ENCODE data around the gene KIF16B. TPM values are rescaled to one million over a fixed set of nuclear protein-coding genes. Genes with fewer than 3 reads are reported as not detected.

KIF16B gene
- total RNA-seq, 1 donor from 2014 or later = 14.2 TPM

- DNase-seq (ENCODE audit: low read depth) = no peak
- no peak for TF ChIP-seq CTCF (conservative IDR thresholded peaks at IDR 0.05; ENCODE audit: low read depth, low read length)
- H3K4me3 ChIP-seq (ENCODE audit: low read depth, low read length) = no peak overlapping the region
Measured at GRCh38 chr20:16418616-16419015, 154.6 kb downstream of the KIF16B start.

GRCh38 chr20:16417001-16417400, 156.2 kb downstream of the KIF16B start:
- peak; percentile 64 for DNase-seq (ENCODE audit: low read depth)
- no peak for TF ChIP-seq CTCF (conservative IDR thresholded peaks at IDR 0.05; ENCODE audit: low read depth, low read length)
- H3K4me3 ChIP-seq (ENCODE audit: low read depth, low read length) = no peak overlapping the region

- no peak for TF ChIP-seq CTCF (conservative IDR thresholded peaks at IDR 0.05; ENCODE audit: low read depth, low read length)
- no peak overlapping the region for H3K4me3 ChIP-seq (ENCODE audit: low read depth, low read length)
- DNase-seq (ENCODE audit: low read depth) = peak; percentile 48
Measured at GRCh38 chr20:16415071-16416053, 157.9 kb downstream of the KIF16B start.

- H3K4me3 ChIP-seq (ENCODE audit: low read depth, low read length) = no peak overlapping the region
- no peak for TF ChIP-seq CTCF (conservative IDR thresholded peaks at IDR 0.05; ENCODE audit: low read depth, low read length)
- DNase-seq (ENCODE audit: low read depth) = no peak
Measured at GRCh38 chr20:16412906-16413305, 160.3 kb downstream of the KIF16B start.

GRCh38 chr20:16411361-16411760, 161.9 kb downstream of the KIF16B start:
- no peak for TF ChIP-seq CTCF (conservative IDR thresholded peaks at IDR 0.05; ENCODE audit: low read depth, low read length)
- no peak for DNase-seq (ENCODE audit: low read depth)
- no peak overlapping the region for H3K4me3 ChIP-seq (ENCODE audit: low read depth, low read length)

- DNase-seq (ENCODE audit: low read depth) = no peak
- no peak overlapping the region for H3K4me3 ChIP-seq (ENCODE audit: low read depth, low read length)
- no peak for TF ChIP-seq CTCF (conservative IDR thresholded peaks at IDR 0.05; ENCODE audit: low read depth, low read length)
Measured at GRCh38 chr20:16410626-16411025, 162.6 kb downstream of the KIF16B start.

All from epithelial cell of proximal tubule (primary cell).